ENCODE data around the gene DEK. TPM values are rescaled to one million over a fixed set of nuclear protein-coding genes. Genes with fewer than 3 reads are reported as not detected.

Gene DEK
- total RNA-seq, 1 experiment from 2014 or later: 108 TPM

DNA sequence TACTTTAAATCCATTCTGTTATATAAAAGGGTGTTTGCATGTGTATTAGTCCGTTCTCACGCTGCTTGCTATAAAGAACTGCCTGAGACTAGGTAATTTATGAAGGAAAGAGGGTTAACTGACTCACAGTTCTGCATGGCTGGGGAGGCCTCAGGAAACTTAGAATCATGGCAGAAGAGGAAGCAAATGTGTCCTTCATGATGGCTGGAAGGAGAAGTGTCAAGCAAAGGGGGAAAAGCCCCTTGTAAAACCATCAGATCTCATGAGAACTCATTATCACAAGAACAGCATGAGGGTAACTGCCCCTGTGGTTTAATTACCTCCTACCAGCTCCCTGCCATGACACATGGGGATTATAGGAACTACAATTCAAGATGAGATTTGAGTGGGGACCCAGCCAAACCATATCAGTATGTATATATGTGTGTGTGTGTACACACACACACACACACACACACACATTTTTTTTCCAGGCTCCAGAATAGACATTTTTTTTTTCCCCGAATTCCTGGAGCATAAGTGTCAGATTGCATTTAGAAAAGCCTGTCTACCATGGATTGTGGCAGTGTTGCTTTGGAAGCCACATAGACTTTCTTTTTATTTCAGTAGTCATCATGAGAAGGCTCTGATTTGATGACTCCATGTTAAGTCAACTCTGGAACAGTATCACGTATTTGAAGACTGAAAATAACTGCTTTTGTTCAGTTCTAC lies 77.6 kb downstream of the DEK start (continued):
- TF ChIP-seq, protein P1, sequence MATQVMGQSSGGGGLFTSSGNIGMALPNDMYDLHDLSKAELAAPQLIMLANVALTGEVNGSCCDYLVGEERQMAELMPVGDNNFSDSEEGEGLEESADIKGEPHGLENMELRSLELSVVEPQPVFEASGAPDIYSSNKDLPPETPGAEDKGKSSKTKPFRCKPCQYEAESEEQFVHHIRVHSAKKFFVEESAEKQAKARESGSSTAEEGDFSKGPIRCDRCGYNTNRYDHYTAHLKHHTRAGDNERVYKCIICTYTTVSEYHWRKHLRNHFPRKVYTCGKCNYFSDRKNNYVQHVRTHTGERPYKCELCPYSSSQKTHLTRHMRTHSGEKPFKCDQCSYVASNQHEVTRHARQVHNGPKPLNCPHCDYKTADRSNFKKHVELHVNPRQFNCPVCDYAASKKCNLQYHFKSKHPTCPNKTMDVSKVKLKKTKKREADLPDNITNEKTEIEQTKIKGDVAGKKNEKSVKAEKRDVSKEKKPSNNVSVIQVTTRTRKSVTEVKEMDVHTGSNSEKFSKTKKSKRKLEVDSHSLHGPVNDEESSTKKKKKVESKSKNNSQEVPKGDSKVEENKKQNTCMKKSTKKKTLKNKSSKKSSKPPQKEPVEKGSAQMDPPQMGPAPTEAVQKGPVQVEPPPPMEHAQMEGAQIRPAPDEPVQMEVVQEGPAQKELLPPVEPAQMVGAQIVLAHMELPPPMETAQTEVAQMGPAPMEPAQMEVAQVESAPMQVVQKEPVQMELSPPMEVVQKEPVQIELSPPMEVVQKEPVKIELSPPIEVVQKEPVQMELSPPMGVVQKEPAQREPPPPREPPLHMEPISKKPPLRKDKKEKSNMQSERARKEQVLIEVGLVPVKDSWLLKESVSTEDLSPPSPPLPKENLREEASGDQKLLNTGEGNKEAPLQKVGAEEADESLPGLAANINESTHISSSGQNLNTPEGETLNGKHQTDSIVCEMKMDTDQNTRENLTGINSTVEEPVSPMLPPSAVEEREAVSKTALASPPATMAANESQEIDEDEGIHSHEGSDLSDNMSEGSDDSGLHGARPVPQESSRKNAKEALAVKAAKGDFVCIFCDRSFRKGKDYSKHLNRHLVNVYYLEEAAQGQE (IDR thresholded peaks at IDR 0.05; ENCODE audit: low read depth): no peak
- TF ChIP-seq YY1 (IDR thresholded peaks at IDR 0.05; ENCODE audit: extremely low read depth, insufficient replicate concordance, low read depth, low read length) (no peak), FOSL1 (IDR thresholded peaks at IDR 0.05; ENCODE audit: low read depth) (no peak)

DNA sequence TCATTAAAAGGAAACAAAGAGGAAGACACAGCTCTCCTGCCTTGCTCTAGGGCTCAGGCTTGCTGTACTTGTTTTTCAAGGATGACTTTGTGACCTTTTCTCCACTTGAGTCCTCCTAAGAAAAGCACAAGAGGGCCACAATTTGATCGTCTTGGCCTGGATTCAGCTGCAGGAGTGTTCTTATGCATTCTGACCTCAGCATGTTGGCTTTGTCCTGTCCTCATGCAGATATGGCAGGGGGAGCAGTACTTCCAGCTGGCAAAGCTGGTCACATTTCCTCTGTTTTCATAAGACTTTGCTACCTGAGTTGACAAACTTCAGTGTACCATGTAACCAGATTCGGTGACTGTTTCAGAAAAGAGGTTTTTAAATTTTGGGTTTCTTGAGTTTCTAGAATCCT lies 78.3 kb downstream of the DEK start:
- no peaks in the 10 kb centered on the region for H3K4me1 ChIP-seq (ENCODE audit: control insufficient read depth in 1 of 2, insufficient read depth in 2 of 2, low read length in 2 of 2)
- H3K79me2 ChIP-seq (ENCODE audit: insufficient read depth, low read length): no peaks in the 10 kb centered on the region
- ChIA-PET CTCF (no interaction called here), POLR2A (no interaction called here), RAD21 (ENCODE audit: low non-redundant PET in 1 of 2, low total read pairs in 2 of 2, uncharacterized antibody in 2 of 2, unreplicated experiment in 2 of 2) (no interaction called here)
- no peak for DNase-seq (ENCODE audit: low read depth, low spot score)
- H3K9ac ChIP-seq (ENCODE audit: low read length): no peak overlapping the region
- intact Hi-C loops (cut with micrococcal nuclease): no loop called here
- H3K36me3 ChIP-seq (ENCODE audit: control insufficient read depth in 1 of 2, insufficient read depth in 2 of 2, low read length in 2 of 2): no peaks in the 10 kb centered on the region
- H3K9me2 ChIP-seq (ENCODE audit: insufficient read depth): no peaks in the 10 kb centered on the region
- H2AFZ ChIP-seq (ENCODE audit: low read depth, low read length, poor library complexity, severe bottlenecking): no peak overlapping the region
- H3K9me3 ChIP-seq (ENCODE audit: control insufficient read depth in 1 of 2, insufficient read depth in 1 of 2, low read depth in 1 of 2, low read length in 2 of 2): no peaks in the 10 kb centered on the region
- no peak for ATAC-seq
- no peak overlapping the region for H3K27ac ChIP-seq (ENCODE audit: low read depth, low read length)
- no peaks in the 10 kb centered on the region for H4K20me1 ChIP-seq (ENCODE audit: insufficient read depth)
- H3K4me3 ChIP-seq (replicated peaks in 1 of 2; ENCODE audit: low read depth in 1 of 2, low read length in 2 of 2): no peak overlapping the region
- no peaks in the 10 kb centered on the region for H3K27me3 ChIP-seq (ENCODE audit: insufficient read depth, low read length)
- H3K4me2 ChIP-seq (ENCODE audit: low read length): no peak overlapping the region
- no TSS peak for BruUV-seq (replicated peaks)
- TF ChIP-seq EZH2 (IDR thresholded peaks at IDR 0.05) (no peak), TCF7L2 (IDR thresholded peaks at IDR 0.05; ENCODE audit: borderline replicate concordance, extremely low read depth, insufficient read depth, insufficient read length) (no peak), ZFX (IDR thresholded peaks at IDR 0.05) (no peak), CEBPB (IDR thresholded peaks at IDR 0.05; ENCODE audit: low read depth) (no peak), YY1 (IDR thresholded peaks at IDR 0.05; ENCODE audit: extremely low read depth, insufficient replicate concordance, low read depth, low read length) (no peak), CBX3 (IDR thresholded peaks at IDR 0.05; ENCODE audit: low read depth) (no peak), POLR2AphosphoS5 (IDR thresholded peaks at IDR 0.05; ENCODE audit: low read depth, low read length) (no peak), EZH2phosphoT487 (IDR thresholded peaks at IDR 0.05; ENCODE audit: borderline replicate concordance) (no peak), FOSL1 (IDR thresholded peaks at IDR 0.05; ENCODE audit: low read depth) (no peak), SP1 (IDR thresholded peaks at IDR 0.05; ENCODE audit: low read depth) (no peak), SIN3A (IDR thresholded peaks at IDR 0.05; ENCODE audit: low read depth) (no peak), POLR2A (IDR thresholded peaks at IDR 0.05; ENCODE audit: borderline replicate concordance, extremely low read depth, insufficient read depth, insufficient read length) (no peak)
- TF ChIP-seq, protein P2, sequence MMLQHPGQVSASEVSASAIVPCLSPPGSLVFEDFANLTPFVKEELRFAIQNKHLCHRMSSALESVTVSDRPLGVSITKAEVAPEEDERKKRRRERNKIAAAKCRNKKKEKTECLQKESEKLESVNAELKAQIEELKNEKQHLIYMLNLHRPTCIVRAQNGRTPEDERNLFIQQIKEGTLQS (IDR thresholded peaks at IDR 0.05): no peak
- TF ChIP-seq, protein P1 (IDR thresholded peaks at IDR 0.05; ENCODE audit: low read depth): no peak

Measured in HCT116 (cell line).